HG02981 (cell line): Measurements from ENCODE around the gene GALNT17.

Experiments used
- ATAC-seq: cut with Tn5 transposase; IDR thresholded peaks from one replicate; pipeline ENCODE4 v1.9.1; 2021; ENCODE audit warnings: mild to moderate bottlenecking, moderate library complexity; ENCODE audit not compliant: unreplicated experiment

Gene GALNT17

GRCh38 chr7:71657386-71657785 lies 525.4 kb downstream of the GALNT17 start:
- ATAC-seq: no peak

GRCh38 chr7:71659622-71660021 lies 527.7 kb downstream of the GALNT17 start:
- no peak for ATAC-seq

GRCh38 chr7:71661671-71662224 lies 529.8 kb downstream of the GALNT17 start:
- ATAC-seq: no peak

- no peak for ATAC-seq
Observed at GRCh38 chr7:71665716-71666115, 533.8 kb downstream of the GALNT17 start.

GRCh38 chr7:71668572-71668971 lies 536.6 kb downstream of the GALNT17 start:
- no peak for ATAC-seq

GRCh38 chr7:71679480-71679879 lies 547.5 kb downstream of the GALNT17 start:
- ATAC-seq: no peak

- ATAC-seq: no peak
Observed at GRCh38 chr7:71682181-71682580, 550.2 kb downstream of the GALNT17 start.

- ATAC-seq: no peak
Observed at GRCh38 chr7:71682841-71683781, 551.2 kb downstream of the GALNT17 start.

GRCh38 chr7:71687286-71687685 lies 555.3 kb downstream of the GALNT17 start:
- ATAC-seq: no peak

- no peak for ATAC-seq
Observed at GRCh38 chr7:71687831-71688599, 556.1 kb downstream of the GALNT17 start.

GRCh38 chr7:71691538-71691937 lies 559.6 kb downstream of the GALNT17 start:
- no peak for ATAC-seq

GRCh38 chr7:71694665-71695064 lies 562.7 kb downstream of the GALNT17 start:
- no peak for ATAC-seq

GRCh38 chr7:71695186-71695585 lies 563.2 kb downstream of the GALNT17 start:
- ATAC-seq: no peak

GRCh38 chr7:71696511-71696910 lies 564.6 kb downstream of the GALNT17 start:
- ATAC-seq: no peak

- ATAC-seq: no peak
Observed at GRCh38 chr7:71697400-71697799, 565.5 kb downstream of the GALNT17 start.

GRCh38 chr7:71705217-71705616 lies 573.3 kb downstream of the GALNT17 start:
- no peak for ATAC-seq

GRCh38 chr7:71705901-71706596 lies 574.1 kb downstream of the GALNT17 start:
- ATAC-seq: no peak

- no peak for ATAC-seq
Observed at GRCh38 chr7:71706597-71706975, 574.6 kb downstream of the GALNT17 start.

- ATAC-seq: no peak
Observed at GRCh38 chr7:71707041-71707440, 575.1 kb downstream of the GALNT17 start.

GRCh38 chr7:71708710-71709109 lies 576.8 kb downstream of the GALNT17 start:
- no peak for ATAC-seq

- ATAC-seq: no peak
Observed at GRCh38 chr7:71710442-71710841, 578.5 kb downstream of the GALNT17 start.
